Limb (tissue), 2 donors: Measurements from ENCODE around the gene IL2RA.

ENCODE experiments used
- DNase-seq, 2 donors: peaks; one replicate each; pipeline ENCODE4 v3.0.0-alpha.2; 2016; ENCODE audit errors: extremely low spot score in 2 of 2

The IL2RA gene

DNA sequence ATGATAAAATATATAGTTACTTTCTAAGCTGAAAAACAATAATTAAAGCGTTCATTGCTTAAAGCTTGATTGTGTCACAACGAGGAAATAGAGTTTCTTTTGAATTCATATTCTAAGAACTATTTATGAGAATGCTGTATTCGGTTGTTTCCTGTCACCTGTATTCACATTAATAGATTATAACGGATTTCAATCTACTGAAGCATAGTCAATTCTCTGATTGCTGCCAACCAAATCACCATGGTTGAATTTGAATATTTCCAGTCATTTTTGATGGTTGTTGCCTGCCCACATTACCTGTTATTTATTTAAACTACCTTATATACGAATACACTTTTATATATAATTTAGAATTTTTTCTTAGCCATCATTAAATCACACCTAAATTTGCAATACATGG lies 22.0 kb downstream of the IL2RA start:
- no peak for DNase-seq

DNA sequence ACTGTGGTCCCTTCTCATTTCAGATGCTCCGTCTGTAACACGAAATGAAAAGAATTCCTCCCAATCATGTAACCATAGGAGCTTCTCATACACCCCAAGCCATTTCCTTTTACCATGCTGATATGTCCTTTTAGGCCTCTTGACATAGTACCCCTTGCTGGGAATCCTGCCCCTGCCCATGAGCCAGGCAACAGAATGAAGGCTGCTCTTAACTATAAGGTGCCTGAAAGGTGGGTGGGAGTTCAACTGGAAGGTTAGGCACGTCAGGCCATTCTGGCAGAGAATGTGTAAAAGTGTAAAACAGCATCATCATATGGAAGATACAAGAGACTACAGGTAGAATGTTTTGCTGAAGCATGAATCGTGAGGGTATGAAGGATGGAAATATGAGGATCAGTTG lies 22.5 kb downstream of the IL2RA start:
- DNase-seq, result no peak

DNA sequence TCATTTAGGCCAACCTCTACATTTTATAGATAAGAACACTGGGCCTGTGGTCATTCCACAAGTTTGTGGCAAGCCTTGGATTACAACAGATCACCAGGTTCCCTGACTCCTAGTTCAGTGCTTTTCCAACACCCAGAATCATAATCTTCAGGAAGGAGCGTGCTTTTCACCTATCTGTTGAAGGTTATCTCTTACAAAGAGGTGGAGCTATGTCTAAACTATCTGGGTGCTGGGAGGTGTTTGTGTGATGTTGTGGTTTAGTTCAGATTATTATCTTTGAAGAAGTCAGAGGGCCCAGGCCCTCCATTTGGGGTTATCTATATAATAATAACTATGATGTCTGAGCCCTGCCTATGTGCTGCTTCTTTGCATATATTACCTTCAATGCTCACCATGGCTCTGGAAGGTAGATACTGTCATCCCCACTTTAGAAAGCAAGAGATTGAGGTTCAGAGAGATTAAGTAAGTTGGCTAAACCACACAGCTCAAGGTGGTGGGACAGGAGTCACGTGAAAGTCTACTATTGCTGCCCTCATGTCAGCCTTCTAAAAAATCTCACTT lies 24.0 kb downstream of the IL2RA start:
- no peak for DNase-seq

- DNase-seq, result no peak
Measured at GRCh38 chr10:6037422-6037821, 24.7 kb downstream of the IL2RA start.

DNA sequence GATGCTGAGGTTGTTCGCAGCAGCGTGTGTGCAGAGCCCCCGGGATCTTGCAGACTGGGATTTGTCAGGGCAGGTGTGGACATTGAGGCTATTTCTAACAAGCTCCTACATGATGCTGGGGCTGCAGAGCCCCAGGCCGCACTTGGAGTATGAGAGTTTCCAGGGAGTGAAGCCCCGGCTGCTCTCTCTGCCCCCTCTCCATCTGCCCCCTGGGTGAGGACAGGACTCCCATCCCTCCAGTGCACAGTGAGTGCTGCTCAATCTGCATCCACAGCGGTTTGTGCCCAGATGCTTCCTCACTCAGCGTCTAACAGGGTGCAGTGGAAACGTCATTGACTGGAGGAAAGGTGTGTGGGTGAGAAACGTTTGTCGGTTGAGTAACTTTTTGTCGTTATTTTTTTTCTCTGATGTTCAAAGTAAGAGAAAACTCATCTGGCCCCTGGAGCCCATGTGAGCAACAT lies 25.3 kb downstream of the IL2RA start:
- DNase-seq, result peak in 1 of 2 donors; percentile 16

- no peak for DNase-seq
Measured at GRCh38 chr10:6035931-6036575, 26.1 kb downstream of the IL2RA start.

GRCh38 chr10:6035101-6035834 lies 26.9 kb downstream of the IL2RA start:
- no peak for DNase-seq

DNA sequence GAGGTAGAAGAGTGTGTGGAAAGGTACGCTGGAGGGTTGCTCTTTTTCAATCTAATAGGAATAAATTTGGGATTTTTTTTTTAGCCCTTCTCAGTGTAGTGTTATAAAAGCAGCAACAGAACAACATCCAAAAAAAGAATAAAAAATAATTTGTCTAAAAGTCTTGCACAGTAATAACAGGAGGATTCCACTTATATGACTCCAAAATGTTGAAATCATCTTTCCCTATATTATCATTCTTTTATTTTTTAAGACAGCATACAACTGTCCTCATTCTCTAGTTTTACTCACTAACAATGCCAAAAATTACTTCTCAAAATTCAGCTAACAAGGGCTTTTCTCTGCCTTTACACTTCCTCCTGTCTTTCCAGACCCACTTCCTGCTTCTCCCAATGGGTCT lies 27.8 kb downstream of the IL2RA start:
- DNase-seq, result no peak

GRCh38 chr10:6033954-6034353 lies 28.2 kb downstream of the IL2RA start:
- no peak for DNase-seq

- no peak for DNase-seq
Measured at GRCh38 chr10:6030940-6031339, 31.2 kb downstream of the IL2RA start.

DNA sequence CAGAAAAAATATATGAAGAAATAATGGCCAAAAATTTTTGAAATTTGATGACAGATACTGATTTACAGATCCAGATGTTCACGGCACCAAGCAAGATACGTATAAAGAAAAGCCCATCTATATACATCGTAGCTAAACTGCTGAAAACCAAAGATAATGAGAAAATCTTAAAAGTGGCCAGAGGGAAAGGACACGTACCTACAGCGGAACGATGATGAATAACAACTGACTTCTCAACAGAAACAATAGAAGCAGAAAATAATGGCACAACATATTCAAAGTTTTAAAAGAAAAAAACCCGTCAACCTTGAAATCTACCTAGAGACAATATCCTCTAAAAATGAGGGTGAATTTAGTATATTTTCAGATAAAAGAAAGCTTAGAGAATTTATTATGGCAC lies 31.9 kb downstream of the IL2RA start:
- no peak for DNase-seq

DNA sequence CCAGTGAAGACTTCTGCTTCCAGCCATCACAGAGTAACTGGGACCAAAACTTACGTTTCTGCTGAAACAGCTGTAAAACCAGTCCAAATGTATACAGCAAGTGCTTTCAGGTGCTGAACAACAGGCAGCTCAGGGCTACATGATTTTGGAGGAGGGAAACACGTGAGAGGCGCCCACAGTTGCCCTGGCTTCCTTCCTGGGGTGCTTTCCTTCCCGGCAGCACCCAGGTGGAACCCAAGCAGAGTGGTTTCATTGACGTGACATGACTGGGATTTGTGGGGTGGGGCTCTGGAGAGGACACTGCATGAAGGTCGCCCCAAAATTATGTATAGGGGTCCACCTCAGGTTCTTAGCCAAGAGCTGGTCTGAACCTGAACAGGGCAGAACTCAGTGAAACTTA lies 34.2 kb downstream of the IL2RA start:
- no peak for DNase-seq

- no peak for DNase-seq
Measured at GRCh38 chr10:6025683-6026255, 36.4 kb downstream of the IL2RA start.

GRCh38 chr10:6024334-6024682 lies 37.9 kb downstream of the IL2RA start:
- DNase-seq, result no peak

GRCh38 chr10:6023661-6024333 lies 38.4 kb downstream of the IL2RA start:
- no peak for DNase-seq

GRCh38 chr10:6022660-6023059 lies 39.5 kb downstream of the IL2RA start:
- no peak for DNase-seq

- DNase-seq, result no peak
Measured at GRCh38 chr10:6020826-6021225, 41.3 kb downstream of the IL2RA start.

DNA sequence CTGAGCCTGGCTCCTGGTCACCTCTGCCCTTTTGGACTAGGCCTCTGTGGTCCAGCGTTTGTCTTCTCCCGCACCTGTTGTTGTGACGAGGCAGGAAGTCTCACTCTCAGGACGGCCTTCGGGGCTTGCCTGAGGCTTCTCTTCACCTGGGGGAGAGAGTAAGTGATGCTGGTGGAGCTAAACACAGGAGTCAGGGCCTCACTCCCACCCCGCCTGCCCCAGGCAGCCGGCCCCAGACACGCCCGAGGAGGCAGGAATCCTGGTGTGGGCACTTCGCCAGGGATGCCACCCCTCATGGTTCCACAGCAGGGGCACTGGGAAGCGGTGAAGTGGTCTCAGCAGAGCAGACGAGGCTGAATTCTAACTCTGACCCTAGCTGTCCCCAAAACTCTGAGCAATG lies 42.4 kb downstream of the IL2RA start:
- DNase-seq, result no peak

- DNase-seq, result no peak
Measured at GRCh38 chr10:6019010-6019782, 43.0 kb downstream of the IL2RA start.

DNA sequence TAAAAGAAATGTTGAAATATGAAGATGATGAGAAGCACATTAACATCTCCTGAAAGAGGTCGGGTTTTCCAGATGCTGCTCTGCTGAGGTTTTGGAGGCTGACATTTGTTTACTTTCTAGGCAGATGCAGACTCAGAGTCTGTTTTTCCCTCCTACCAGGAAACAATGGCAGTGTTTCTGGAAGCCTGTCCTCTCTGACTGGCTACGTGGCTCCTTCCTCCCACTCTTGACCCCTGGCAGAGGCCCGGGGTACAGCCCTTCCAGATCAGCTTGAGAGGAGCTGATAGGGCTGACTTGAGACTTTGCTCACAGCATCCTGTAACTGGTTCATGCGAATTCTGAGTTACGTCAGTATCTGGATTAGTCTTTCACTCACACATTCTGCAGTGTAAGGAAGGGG lies 43.7 kb downstream of the IL2RA start:
- no peak for DNase-seq

DNA sequence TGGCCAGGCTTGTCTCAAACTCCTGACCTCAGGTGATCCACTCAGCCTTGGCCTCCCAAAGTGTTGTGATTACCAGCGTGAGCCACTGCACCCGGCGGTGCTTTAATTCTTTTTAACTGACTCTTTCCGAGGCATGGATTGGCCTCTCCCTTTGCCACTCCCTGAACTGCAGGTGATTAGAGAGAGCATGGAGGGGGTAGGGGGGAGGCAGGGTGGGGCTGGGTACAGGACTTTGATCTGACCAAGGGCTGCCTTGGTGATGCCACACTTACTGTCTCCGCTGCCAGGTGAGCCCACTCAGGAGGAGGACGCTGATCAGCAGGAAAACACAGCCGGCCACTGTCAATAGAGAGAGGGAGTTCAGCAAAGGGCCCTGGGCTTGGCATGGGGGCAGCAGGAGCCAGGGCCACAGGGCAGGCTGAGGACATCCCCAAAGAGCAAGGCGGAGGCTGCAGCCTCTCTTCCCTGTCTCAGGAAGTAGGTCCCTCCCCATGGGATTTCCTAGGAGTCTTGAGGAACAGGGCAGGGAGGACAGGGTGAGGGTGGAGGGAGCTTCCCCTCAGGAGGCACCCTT lies 44.3 kb downstream of the IL2RA start:
- DNase-seq, result no peak
